T-helper 1 cell (primary cell): ENCODE results near the gene UNG.
A peak's percentile ranks its signal among the peaks of the same experiment; 100 is the strongest.

ENCODE experiments used
- DNase-seq, 5 donors: peaks; one replicate each; pipeline ENCODE4 v3.0.0-alpha.2; 2012 to 2020

The UNG gene

DNA sequence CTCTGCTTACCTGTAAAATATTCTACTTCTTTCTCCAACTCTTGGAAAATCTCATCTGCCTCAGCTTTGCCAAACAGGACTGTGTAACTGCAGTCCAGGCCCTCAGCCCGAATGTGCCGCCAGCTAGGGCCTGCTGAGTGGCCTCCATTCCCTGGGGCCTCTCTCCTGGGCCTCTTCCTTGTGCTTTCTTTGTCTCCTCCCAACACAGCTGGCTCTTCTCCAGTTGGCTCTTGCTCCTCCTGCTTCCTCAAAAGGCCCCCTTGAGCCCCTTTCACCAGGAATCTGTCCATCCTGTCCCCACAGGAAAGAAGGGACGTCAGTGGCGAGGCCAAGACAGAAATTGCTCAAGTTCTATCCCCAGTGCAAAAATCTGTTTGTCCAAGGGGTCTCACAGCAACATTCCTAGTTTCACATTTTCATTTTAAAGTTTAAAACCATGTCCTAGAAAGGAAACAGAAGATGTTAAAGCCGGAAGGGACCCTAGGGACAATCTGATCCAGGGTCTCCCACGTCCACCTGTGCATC is 4.8 kb upstream of the UNG start:
- DNase-seq, result no peak

DNA sequence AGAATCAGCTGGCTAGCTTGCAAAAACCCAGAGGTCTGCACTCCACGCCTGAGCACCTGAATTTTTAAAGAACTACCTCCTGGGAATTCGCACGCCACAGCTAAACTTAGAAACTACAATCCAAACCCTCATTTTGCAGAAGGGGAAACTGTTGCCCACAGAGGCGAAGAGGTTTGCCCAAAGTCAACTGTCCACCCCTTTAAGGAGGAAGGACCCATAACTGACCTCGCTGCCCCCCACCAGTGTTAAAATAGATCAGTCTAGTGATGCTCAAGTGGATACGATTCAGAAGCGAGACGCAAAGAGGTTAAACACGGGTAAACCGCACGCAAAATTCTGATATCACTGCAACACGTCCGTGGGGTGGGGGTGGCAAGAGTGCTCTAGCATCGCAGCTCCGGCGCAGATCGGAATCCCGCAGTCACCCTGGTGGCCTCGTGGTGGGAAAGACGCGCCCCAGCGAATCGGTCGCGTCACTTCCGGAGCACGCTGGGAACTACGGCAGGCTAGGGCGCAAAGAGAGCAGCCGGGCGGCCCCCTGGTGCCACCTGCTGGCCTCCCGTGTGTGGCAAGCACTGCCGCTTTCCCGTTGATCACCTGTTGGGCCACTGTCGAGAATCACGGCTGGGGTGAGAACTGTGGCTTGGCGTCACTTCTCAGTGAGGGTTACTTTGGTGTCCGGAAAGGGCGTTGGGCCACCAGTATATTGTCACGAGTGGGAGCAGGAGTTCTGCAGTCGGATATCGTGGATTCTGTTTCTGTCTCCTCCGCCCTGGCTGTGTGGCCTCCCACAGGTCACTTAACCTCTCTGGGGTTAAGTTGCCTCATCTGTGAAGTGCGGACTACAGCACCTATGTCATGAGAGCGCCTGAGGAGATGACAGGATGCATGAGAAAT is 4.1 kb upstream of the UNG start, which contains the start of gene ALKBH2:
Gene ALKBH2 (minus strand): TSS at position 451 of the 897 bp plus-strand sequence. CDS start 686 bp downstream, outside the sequence.
- peak; percentile 89 to 94 (median 93) for DNase-seq

DNA sequence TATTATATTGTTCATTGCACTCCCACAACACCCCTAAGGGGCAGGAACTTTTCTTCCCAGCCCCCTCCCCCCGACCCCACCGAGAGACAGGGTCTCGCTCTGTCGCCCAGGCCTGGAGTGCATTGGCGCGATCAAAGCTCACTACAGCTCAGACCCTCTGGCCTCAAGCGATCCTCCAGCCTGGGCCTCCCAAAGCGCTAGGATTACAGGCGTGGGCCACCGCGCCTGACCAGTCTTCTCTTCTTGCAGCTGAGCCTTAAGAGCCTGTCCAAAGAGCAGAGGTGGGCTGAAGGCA is 310 bp upstream of the UNG start:
- DNase-seq, result no peak

DNA sequence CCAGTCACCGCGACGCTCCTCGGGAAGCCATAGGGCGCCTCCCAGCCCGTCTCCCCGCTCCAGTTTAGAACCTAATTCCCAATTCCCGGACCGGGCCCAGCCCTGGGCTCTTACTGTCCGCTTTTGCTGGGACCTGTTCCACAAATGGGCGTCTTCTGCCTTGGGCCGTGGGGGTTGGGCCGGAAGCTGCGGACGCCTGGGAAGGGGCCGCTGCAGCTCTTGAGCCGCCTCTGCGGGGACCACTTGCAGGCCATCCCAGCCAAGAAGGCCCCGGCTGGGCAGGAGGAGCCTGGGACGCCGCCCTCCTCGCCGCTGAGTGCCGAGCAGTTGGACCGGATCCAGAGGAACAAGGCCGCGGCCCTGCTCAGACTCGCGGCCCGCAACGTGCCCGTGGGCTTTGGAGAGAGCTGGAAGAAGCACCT is 797 bp downstream of the UNG start:
- DNase-seq, result peak in 2 of 5 donors; percentile 31 to 36

DNA sequence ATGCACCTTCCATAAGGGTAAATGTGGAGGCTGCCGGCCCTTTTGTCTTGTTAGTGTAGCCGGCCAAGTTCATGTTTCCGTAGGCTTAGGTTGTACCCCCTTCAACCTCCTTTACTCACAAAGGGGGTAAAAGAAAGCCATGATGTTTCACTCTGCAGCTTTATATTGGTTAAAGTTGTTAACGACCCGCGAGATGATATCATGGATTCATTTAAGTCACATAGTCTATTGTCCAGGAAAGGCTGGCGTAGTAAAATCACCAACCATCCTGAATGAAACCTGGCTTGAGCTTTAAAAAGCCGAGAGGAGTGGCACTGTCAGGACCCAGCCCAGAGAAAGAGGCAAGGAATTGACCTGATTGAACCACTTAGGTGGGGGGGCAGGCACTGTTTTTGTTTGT is 1.3 kb downstream of the UNG start:
- no peak for DNase-seq

DNA sequence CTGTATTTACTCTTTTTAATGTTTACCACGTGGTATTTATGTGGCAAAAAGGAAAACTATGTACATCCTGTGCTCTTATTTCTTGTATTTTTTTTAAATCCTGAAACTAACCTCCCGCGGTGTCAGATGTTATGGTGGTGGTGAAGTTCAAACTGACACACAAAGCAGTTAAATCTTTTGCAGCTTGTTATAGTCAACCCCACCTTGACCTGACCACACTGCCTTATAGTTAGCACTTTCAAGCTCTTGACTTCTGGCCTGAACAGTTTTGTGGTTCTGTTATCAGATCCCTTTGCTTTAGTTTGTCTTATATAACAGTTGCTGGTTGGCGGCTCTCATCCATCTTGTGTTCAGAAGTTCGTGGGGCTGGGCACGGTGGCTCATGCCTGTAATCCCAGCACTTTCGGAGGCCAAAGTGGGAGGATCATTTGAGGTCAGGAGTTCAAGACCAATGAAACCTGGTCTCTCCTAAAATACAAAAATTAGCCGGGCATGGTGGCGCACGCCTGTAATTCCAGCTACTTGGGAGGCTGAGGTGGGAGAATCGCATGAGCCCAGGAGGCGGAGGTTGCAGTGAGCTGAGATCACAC is 2.1 kb downstream of the UNG start:
- peak in 1 of 5 donors; percentile 8 for DNase-seq

DNA sequence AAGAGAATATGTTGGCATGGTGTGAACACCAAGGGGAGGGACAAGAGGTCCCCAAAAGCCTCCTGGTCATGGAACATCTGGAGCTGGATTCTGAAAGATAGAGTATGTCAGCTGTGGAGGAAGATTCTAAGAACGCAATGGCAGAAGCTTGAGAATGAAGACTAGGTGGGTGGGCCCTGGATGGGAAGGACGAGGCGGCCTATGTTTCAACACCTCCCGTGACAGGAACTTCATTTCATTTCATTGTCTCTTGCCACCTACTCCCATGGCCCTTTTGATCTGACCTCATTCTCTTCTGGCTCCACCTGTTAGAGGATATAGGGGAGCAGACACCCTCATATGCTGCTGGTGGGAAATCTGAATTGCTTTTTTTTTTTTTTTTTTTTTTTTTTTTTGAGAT is 3.3 kb downstream of the UNG start:
- no peak for DNase-seq

DNA sequence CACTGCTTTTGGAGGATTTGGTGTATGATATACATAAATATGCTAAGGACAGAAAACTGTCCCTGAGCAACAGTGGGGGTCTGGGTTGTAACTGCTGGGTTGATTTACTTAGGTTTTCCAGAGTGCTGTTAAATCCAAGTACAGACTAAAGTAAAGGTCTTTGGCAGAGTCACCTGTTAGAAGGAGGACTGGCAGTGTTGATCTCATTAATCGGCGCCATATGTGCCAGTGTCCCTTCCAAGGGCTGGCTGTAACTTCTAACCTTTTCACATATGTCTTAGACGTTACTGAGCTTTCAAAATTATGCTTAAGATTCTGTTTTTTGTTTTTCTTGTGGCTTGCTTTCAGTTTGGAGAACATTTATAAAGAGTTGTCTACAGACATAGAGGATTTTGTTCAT is 5.1 kb downstream of the UNG start:
- DNase-seq, result no peak

DNA sequence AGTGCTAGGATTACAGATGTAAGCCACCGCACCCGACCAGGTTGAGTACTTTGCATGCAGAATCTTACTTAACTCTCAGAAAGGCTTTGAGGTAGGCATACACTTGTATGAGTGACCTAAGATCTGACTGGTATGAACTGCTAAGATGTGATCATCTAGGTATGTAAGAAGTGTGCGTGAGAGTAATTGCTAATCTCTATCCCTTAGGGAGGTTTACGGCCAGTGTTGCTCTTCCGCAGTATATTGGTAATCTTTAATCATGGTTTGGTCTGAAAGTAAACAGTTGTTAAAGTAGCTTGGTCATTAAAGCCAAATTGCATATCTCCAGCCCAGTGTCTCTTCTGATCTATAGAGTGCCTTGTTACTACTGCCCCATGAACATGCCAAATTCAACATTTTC is 7.8 kb downstream of the UNG start:
- no peak for DNase-seq

DNA sequence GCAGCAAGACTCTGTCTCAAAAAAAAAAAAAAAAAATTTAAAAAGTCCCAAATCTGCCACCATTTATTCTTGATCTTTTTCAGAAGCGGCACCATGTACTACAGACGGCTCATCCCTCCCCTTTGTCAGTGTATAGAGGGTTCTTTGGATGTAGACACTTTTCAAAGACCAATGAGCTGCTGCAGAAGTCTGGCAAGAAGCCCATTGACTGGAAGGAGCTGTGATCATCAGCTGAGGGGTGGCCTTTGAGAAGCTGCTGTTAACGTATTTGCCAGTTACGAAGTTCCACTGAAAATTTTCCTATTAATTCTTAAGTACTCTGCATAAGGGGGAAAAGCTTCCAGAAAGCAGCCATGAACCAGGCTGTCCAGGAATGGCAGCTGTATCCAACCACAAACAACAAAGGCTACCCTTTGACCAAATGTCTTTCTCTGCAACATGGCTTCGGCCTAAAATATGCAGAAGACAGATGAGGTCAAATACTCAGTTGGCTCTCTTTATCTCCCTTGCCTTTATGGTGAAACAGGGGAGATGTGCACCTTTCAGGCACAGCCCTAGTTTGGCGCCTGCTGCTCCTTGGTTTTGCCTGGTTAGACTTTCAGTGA is 12.5 kb downstream of the UNG start:
- DNase-seq, result no peak

DNA sequence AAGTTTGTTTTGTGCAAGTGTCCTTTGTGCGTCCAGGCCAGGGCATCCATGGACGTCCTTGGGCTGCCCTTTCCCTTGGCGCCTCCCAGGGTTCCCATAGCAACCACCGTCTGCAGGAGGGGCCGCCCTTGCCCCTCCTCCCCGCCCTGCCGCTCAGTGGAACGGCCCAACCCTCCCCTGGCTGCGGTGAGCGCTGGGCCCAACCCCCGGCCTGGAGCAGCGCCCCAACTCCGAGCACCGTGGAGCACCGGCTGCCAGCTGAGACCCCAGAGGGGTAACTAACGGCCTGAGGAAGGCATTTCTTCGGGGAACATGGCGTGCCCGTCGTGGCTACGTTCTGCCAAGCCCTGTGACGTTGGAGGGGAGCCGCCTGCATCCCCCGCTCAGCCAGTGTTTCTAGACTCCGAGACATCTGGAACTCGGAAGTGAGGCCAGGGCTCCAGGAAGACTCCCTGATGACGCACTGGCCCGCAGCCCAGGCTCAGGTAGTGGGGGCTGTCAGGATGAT is 13.6 kb downstream of the UNG start:
- peak in 4 of 5 donors; percentile 25 to 56 (median 33) for DNase-seq

DNA sequence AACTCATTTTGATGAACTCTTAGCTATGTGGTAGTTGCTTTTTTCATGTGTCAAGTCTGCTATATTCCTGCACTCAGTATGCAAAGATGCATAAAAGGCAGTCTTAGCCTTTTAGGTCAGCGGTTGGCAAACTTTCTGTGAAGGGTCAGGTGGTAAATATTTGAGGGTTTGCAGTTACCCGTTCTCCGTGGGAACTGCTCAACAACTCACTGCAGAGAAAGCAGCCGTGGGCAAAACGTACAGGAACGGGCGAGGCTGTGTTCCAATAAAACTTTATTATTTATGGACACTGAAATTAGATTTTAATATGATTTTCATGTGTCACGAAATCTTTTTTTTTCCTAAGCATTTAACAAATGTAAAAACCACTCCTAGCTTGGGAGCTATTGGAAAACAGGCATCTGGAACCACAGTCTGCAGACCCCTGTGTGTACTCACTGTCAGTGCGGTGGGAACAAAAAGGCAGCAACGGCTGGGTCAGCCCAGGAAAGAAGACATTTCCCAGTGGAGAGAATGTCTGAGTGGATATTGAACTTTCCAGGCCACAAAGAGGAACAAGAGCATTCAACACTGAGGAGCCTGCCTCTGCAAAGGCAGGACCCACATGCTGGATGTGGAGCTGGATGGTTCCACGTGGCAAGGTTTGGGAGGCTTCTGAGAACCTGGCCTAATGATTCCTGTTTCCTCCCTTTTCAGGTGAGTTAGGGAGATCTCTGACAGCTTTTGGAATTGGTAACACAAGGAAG is 15.5 kb downstream of the UNG start:
- DNase-seq, result no peak

DNA sequence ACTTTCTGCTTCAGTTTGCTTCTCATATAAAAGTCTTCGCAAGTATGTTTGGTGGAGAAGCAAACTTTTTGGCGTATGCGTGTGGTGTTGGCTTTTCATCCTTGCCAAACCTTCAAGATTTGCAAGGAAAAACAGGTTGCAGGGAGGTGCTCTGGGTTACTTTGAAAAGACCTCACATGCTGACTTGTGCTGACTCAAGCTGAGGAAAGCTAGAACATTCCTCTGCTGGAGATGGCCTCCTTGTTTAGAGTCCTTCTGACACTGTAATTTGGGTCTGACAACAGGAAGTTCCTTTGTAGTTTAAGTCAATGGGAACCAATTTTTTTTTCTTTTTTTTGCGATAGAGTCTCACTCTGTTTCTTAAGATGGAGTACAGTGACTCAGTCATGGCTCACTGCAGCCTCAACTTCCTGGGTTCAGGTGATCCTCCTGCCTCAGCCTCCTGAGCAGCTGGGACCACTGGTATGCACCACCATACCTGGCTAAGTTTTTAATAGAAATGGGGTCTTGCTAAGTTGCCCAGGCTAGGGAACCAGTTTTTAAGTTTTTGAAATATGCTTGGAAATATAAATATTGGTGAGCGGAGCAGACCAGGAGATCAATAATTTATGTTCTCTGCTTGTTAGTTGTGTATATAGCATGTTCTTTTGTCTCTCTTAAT is 16.4 kb downstream of the UNG start:
- DNase-seq, result no peak

DNA sequence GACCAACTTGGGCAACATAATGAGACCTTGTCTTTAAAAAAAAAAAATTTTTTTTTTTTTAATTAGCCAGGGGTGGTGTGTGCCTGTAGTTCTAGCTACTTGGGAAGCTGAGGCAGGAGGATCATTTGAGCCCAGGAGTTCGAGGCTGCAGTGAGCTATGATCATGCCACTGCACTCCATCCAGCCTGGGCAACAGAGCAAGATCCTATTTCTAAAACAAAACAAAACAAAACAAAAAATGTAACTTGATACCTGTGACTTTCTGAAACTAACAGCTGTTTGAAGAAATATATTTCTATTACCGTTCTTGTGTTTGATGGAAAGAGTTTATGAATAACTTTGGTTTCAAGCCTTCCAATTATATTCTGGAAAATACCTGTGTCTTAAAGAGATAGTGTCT is 17.2 kb downstream of the UNG start:
- DNase-seq, result no peak

DNA sequence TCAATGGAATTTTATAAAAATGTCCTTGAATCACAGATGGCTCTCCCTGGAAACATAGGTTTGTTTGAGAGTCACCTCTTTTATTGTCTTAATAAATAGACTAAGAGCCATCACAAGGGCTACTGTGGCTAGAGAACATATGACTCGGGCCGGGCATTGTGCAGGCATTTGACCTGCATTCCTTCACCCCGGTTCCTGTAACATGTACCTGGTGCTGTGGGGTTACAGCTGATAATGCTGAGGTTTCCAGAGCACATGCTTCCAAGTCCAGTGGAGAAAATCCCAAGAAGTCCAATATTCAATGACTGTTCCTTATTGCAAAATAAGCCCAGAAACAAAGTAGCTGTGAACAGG is 18.0 kb downstream of the UNG start:
- DNase-seq, result no peak

DNA sequence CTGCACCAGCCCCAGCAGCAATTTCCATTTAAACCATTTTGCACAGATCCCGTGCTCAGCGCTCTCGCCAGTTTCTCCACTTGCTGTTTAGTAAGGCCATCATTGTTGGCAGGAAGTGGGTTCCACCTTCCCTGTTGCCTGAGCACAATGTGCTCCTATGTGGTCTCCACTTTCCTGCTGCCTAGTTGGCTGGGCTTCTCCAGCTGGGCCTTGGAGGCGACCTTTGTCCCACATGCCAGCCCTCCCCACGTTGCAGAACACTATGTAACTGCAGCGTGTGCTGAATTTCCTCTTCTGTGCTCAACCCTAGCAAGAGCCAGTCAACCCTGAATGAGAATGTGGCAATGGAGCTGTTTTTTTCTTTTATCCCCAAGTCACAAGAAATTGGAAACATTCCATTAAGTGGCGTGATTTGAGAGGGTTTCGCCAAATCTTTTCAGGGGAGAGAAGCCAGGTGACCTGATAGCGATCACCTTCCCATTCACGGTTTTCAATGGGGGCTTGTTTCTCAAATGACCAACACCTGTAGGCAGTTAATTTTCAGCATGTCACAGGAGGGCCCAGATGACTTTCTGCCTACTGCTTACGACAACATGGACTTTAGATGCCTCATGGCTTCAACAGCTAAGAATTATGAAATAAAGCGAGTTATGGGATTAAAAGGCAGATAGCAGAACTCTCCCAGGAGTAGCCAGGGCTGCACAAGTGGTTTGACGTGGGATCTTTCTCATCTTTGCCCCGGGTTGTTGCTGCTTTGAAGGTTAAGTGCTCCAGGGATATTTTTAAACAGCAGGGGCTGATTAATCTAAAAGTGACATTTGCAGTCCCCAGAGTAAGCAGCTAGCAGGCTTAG is 18.6 kb downstream of the UNG start, which contains the start of gene ACACB:
Gene ACACB (plus strand): TSS at position 830 of the 853 bp plus-strand sequence. CDS start 22,819 bp downstream, outside the sequence.
- DNase-seq, result no peak

DNA sequence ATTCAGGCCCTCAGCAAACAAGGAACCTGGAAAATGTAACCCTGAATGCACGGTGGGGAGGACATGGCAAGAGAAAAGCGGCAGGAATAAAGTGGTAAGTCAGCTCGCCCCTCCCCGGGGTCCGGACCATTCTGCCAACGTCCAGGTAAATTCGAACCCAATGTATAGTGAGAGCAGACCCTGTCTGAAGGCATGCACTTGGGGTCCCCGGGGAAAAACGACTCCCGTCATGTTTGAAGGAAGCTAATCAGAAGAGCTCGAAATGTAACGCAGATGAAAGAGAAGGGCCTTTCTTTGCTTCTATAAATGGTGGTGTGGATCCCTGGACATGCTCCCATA is 19.2 kb downstream of the UNG start:
- DNase-seq, result no peak

DNA sequence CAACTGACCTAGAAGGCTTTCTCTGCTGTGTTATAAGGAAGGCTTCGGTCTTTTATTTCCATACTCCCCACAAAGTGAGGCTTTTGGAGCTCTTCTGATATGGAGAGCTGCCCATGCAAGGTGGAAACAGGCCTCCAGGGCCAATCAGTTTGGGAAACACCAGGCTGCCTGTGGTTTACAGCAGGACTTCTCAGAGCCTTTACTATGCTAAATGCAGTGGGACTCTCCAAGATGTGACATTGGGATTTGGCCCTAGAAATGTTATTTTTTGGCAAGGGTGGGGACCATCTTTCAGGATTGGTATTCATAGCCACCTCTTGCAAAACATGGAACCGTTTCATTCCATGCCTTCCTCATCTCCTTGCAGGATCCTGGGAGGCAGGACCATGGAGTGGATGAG is 22.7 kb downstream of the UNG start:
- no peak for DNase-seq

DNA sequence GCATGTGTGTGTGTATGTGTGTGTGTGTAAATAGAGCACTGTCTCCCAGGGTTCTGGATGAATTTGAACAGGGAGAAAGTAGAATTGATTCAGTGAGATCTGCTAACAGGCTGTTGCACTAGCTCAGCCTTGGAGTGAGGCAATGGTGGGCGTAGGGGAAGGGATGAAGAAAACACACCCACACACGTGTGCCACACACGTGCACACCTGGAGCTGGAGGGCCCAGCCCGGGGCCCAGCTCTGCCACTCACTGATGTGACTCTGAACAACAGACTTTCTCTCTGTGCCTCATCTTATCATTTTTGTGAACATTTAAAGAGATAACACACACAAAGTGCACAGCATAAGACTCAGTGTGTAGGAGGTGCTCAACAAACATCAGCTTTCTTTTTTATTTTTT is 23.2 kb downstream of the UNG start:
- DNase-seq, result no peak

DNA sequence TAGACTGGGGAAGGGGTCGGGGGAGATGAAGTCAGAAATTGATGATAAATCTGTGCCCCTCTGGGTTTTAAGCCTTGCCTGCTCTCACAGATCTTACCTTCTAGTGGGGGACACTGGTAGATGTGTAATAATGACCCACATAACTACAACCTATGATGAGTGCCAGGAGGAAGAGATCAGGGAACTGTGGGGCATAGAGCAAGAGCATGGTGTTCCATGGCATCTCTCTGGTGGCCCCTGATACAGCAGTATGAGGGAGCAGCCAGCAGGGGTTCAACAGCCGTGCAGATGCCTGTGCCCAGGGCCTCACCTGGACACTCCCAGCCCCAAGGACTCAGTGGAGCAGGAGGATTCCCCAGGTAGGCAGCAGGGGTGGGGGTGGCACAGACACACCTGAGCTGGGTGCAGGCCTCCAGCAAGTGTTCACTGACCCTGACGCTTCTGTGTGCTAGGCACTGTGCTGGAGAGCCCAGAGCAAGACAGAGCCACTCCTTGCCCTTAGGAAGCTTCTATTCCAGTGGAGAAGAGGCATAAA is 24.0 kb downstream of the UNG start:
- no peak for DNase-seq
